Stimulated activated naive CD8-positive, alpha-beta T cell treated with anti-CD3 and anti-CD28 coated beads, Interleukin-15, Interleukin-2, amounts not matched to agents 100 U/mL and 50 U/mL, for 24 hours (primary cell): ENCODE data around the gene GAP43.
A peak's percentile ranks its signal among the peaks of the same experiment; 100 is the strongest.
"Not testable (repeated sequence)": the region's sequence is repeated elsewhere in the genome, so short reads cannot be mapped to it uniquely, and the experiment has no call there.

Experiments
- ATAC-seq: fragments of 150-1000 bp; cut with Tn5 transposase; one replicate; pipeline ENCODE4 v1.10.0; 2021
- DNase-seq: peaks from one replicate; pipeline ENCODE4 v3.0.0; 2021

GAP43 gene

GRCh38 chr3:115698851-115699591, 75.7 kb downstream of the GAP43 start:
- DNase-seq: no peak
- ATAC-seq: peak; percentile 40

DNA sequence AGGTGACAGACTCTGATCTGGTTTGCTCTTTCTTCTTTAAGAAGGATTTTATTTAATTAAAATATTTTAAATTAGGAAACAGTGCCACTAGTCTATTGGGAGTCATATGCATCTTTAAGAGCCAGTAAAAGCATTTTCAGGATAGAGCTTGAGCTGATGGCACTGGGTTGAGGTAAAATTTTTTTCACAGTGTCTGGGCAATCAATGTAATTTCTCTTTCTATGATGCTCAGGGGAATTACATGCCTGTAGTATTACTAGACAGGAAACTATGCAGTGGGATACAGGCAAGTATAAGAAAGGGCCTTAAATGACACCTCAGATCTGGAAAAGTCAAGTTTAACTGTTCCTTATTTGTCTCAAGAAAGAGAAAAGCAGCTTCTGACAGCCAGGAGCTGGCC, 76.4 kb downstream of the GAP43 start:
- DNase-seq: no peak
- no peak for ATAC-seq

DNA sequence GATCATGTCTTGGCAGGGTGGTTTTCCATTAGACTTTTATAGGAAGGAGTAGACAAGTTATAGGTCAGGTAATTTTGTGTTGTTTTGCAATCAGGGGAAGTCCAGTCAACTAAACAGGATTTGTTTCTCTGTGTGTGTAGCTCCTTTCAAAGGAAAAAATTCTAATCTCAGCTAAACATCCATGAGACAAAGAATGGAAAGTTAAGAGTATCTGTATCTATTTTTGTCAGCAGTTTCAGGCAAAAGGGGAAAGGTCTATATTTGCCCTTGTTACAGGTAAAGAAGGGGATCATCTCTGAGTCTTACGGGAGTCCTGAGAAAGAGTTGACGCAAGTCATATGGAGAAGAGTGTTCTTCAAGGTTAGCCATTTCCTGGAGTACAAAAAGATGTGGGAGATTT, 79.3 kb downstream of the GAP43 start:
- DNase-seq: no peak
- ATAC-seq: no peak

DNA sequence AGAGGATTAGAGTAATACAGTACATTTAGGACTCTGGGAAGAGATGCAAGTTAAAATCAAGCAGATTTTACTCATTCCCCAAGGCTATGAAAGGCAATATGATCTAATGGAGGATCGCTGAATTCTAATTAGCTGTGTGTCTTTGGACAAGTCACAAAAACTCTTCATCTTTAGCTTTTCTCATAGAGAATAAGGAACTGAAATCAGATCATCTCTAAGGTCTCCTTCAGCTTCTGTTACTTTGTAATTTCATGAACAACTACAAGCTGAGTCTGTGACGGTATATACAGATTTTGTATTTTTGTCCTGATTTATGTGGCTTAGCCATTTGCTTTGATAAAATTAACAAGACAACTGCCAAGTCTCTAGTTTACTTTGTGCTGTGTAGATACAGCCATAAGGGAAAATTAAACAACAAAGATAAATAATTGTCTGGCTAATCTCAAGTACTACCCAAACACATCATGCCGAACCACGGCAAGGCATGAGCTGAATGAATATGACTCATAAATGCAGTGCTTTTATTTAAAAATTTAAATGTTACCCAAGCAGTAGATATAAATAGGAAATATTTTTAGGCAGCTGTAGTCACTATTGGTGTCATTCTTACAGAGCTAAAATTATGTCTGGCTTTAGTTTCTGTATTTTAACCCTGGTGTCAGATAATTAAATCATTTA, 81.5 kb downstream of the GAP43 start:
- ATAC-seq (no peak), DNase-seq (no peak)

- no peak for ATAC-seq
- no peak for DNase-seq
Observed at GRCh38 chr3:115706311-115706829, 83.1 kb downstream of the GAP43 start.

- ATAC-seq: no peak
- no peak for DNase-seq
Observed at GRCh38 chr3:115708540-115708939, 85.2 kb downstream of the GAP43 start.

- ATAC-seq (no peak), DNase-seq (no peak)
Observed at GRCh38 chr3:115709093-115709492, 85.8 kb downstream of the GAP43 start.

DNA sequence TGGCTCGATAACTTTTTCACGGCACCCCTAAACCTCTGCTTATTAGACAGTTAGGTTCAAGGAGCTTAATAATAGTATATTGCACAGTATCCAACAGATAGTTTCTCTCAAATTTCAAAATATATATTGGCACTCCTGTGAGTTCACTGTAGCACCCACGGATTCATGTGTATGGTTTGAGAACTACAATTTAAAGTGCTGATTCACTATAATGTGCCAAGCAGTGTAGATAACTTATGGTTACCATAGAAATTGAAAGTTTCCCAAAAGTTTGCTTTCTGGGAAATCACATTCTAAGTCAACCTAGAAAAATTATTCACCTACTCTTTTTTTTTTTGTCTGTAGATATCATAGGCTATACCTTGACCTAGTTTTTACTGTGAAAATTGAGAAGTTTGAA, 86.6 kb downstream of the GAP43 start:
- DNase-seq: no peak
- no peak for ATAC-seq

DNA sequence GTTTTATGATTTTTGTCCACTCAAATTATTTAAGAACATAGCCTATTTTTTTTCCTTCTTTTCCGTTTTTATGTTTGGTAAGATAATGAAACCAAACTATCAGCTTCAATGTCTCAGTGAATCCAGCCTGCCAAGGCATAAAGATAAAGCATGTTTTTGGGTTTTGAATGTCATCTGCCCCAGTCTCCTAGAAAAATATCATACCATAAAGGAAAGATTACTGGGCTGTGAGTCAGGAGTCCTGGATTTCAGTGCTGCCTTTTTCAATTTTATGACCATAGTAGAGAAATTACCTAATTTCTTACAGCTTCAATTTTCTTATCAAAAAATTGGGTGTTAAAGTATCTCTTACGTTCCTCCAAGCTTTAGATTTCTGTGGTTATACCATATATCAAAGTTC, 87.5 kb downstream of the GAP43 start:
- no peak for DNase-seq
- ATAC-seq: no peak

DNA sequence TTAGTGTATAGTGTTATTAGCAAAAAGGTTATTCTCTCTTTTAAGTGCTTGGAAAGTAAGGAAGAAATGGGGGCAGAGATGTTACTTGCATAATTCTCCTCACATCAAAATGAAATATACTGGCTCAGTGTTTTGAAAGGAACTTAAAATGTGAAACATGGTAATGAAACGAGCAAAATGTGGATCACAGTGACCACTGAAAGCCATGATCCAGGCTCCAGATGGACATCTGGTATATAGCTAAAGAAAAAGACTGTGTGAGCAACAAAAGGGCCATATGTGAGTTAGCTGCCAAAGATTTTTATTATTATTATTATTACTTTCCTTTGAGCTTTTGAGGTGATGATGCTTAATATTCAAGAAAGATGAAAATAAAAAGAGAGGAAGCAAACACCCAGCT, 89.6 kb downstream of the GAP43 start:
- no peak for ATAC-seq

DNA sequence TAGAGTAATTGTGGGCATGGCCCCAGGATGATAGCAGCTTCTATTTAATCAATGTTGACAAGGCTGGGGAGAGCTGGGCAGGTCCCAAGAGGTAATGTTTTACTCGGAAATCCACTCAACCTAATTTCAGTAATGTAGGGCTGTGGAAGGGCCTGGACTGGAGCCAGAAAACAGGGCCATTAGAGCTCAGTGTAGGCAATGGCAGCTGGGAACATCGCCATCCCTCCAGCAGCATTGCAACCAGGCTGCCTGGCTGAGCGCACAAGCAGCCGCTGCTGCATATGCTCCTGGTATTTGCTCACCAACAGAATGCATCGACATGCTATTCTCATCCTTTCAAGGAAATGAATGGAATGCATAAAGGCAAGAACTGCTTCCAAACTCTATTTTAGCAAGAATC, 90.0 kb downstream of the GAP43 start:
- no peak for ATAC-seq
- DNase-seq: no peak

More for the DNA sequence above, 89.6 kb downstream of the GAP43 start:
- no peak for DNase-seq

- DNase-seq: no peak
- ATAC-seq: no peak
Observed at GRCh38 chr3:115715241-115715745, 92.0 kb downstream of the GAP43 start.

DNA sequence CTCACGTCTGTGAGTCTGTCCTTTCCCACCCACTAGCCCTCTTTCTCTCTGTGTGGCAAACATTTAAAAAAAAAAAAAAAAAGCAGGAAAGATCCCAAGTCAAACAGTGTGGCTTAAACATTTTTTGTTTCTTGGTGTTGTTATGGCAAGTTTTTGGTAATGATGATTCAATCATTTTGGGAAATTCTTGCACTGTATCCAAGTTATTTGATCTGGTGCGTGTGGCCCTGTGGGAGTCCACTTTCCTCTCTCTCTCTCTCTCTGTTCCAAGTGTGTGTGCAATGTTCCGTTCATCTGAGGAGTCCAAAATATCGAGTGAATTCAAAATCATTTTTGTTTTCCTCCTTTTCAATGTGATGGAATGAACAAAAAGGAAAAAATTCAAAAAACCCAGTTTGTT, 97.7 kb downstream of the GAP43 start:
- no peak for DNase-seq

DNA sequence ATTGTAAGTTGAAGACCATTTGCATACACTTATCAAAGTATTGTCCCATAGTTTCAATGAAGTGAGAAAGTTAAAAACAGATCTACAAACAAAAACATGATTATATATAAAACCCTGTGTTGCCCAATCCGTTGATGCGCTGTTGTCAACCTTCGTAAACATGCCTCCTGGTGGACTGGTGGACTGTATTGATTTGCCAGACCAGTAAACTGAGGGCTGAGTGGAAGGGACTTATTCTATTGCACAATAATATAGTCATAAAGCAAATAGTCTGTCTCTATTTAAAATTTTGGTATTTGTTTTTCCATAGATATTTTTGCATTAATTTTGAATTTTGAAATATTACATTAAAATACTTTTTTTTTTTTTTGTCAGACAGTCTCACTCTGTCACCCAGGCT, 102.5 kb downstream of the GAP43 start:
- no peak for ATAC-seq
- DNase-seq: no peak

More for the DNA sequence above, 97.7 kb downstream of the GAP43 start:
- no peak for ATAC-seq

DNA sequence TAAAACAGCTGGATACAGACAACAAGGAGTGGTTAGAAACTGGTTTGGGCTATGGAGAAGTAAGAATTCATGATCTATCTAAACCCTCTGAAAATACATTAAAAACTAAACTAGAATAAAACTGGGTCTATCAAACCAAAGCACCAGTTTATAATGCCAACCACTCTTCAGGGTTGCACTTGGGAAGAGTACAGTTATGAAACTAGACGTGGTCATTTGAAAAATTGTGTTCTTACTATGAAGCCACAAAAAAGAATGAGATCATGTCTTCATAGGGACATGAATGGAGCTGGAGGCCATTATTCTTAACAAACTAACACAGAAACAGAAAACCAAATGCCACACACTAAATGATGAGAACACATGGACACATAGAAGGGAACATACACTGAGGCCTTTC, 103.8 kb downstream of the GAP43 start:
- no peak for ATAC-seq
- no peak for DNase-seq

DNA sequence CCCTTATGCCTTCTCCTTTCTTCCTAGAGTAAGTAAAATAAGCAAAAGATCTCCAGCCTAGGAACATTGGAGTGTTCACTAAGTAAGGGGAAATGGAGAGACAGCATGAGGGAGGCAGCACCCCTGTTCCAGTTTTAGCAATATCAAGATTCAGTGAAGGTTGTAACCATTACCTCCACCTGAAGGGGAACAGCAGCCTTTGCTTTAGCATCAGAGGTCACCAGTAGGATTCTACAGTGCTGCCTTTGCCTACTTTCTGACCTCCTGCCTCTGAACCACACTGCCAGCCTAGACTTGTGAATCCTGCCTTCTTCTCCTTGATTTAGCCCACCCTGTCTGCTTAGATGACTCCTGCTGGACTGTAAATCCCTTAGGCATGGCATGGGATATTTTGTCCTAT, 104.7 kb downstream of the GAP43 start:
- ATAC-seq (no peak), DNase-seq (no peak)

- not testable (repeated sequence) for DNase-seq, ATAC-seq
Observed at GRCh38 chr3:115736341-115736740, 113.0 kb downstream of the GAP43 start.

- DNase-seq: no peak
- ATAC-seq: no peak
Observed at GRCh38 chr3:115741650-115742049, 118.3 kb downstream of the GAP43 start.

DNA sequence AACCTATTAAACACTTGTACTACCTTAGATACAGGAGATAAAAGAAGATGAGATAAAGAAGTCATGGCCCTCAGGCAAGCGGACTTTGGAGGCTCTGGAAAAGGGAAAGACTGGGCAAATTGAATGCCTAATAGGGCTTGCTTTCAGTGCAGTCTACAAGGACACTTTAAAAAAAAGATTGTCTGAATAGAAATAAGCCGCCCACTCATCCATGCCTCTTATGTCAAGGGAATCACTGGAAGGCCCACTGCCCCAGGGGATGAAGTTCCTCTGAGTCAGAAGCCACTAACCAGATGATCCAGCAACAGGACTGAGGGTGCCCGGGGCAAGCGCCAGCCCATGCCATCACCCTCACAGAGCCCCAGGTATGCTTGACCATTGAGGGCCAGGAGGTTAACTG, 121.2 kb downstream of the GAP43 start:
- not testable (repeated sequence) for DNase-seq, ATAC-seq

- ATAC-seq, DNase-seq: not testable (repeated sequence)
Observed at GRCh38 chr3:115752978-115753377, 129.7 kb downstream of the GAP43 start.

DNA sequence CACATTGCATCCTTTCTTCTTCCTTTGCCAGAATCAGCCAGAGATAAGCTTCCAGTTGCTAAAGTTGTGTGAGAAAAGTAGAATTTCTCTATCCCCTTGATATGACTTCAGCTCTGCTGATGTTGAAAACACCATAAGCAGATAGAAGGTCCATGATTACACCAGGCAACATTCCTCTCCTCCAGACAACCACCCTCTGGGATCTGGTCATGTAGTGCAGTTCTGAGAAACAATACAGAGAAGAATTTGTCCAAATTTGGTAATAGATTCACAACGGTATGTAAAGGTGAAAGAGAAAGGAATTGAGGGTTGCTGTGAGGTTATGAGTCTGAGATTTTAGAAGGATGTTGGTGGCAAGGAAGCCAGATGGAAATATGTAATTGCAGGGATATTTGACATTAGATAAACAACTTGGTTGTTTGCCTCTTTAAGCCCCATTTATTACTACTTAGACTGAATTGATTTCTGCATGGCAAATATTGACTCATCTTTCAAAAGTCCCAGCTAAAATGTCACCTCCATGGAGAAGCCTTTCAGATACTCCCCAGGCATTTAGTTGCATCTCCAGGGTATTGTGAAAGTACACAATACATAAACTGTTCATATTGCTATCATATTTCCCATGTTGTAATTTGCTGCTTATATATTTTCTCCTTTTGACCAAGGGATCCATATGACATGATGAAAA, 134.9 kb downstream of the GAP43 start:
- DNase-seq: no peak
- no peak for ATAC-seq

DNA sequence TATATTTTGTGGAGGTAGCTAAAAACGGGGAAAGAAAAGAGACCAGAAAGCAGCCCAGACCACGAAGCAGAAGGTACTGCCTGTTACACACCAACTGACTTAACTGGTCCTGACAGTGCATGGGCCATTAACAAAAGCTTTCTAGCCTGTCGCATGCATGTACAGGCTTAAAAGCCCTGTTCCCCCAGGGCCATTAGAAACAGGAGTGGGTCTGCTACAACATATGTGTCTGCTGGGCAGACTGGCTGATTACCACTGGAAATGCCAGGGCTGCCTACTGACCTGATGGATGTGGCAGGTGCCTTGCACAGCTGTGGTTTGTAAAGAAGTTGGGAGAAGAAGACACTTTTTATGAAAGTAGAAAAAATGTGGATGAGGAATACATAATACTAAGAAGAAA, 137.4 kb downstream of the GAP43 start:
- ATAC-seq (no peak), DNase-seq (no peak)

DNA sequence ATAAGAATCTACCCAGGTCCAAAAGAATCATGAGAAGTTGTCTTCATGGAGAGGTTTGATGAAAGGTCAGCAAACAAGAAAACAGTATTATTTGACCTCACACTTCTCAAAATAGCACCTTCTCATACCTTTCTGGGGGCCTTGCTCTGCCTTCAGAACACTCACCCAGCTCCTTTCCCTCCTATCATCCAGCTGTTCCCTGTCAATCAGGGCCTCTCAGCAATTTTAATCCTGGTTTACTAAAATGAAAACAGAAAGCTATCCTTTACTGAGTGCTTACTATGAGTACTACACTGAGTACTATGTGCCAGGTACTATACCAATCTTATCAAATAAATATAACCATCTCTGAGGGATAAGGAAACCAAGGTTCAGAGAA, 138.6 kb downstream of the GAP43 start:
- ATAC-seq (no peak), DNase-seq (no peak)
